Stromal cell of bone marrow (primary cell): ENCODE data around the gene KIF12.
"Not testable (repeated sequence)": the region's sequence is repeated elsewhere in the genome, so short reads cannot be mapped to it uniquely, and the experiment has no call there.

Experiments
- DNase-seq: peaks from one replicate; pipeline ENCODE4 v3.0.0-alpha.2; 2012; ENCODE audit warnings: low read depth

Gene KIF12

DNA sequence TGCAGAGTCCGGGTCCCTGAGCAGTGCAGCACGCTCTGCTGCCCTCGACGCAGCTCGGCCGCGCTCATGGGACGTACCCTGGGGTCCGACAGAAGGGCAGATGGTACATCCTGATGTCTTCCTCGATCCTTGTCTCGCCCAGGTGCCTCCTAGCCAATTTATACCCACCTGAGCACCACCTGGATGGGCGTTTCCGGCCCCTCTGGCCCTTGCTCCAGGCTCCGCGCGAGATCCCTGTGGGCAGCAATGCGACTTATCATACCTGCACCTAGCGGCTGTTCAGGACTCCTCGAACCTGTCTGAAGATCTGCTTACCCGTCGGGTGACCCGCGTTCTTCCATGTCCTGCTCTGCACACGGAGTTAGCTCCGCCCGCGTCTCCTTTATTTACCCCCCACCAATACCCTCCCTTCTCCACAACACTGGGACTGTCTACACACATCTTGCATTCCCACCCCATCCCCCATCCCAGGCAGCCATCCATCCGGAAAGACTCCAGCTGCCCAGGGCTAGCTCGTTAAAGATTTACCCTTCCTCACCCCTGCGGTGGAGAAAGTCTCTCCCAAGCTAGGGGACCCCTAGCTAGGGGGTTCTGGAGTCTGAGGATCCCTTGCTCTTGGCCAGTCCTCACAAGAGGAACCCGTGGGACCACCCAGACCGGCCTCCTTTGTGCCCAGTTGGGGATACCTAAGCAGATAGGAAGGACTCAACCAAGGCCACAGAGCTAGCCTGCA, at the start of gene KIF12:
KIF12 (minus strand) TSS at position 357 of the 733 bp plus-strand sequence; CDS start at position 341, 16 bp downstream.
- DNase-seq: no peak

DNA sequence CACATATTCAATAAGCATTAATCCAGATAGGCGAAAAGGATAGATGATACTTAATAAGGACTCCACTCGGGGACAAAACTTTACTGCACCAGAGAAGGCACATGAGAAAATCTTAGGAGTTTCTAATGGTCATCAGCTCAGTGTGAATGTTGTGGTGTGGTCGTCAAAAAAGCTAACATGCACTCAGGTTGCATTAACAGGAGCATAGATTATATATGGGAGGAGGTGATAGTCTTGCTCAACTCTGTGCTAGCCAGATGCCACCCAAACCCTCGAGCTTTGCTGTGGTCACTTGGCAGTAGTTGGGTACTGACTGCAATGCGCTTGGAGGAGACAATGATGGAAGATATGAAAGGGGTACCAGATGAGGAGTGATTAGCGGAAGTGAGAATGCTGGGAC, 47.6 kb upstream of the KIF12 start:
- DNase-seq: no peak

DNA sequence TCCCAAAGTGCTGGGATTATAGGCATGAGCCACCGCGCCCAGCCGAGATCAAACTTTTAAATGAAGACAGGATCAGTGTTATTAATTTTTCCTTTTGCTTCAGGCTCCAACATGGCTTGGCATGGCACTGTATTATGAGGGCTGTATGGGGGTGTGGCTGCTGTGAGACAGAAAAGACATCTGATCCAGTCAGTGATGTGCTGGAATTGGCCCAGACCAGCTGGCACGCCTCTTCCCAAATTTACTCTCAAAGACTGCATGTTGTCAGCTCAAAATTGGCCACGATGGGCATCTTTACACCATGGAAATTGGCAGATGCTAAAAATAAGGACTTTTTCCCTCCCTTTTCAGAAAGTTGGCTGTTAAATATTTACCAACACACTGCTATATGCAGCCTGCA, 44.1 kb upstream of the KIF12 start:
- no peak for DNase-seq

- no peak for DNase-seq
Measured at GRCh38 chr9:114141553-114142402, 42.7 kb upstream of the KIF12 start.

GRCh38 chr9:114140850-114141249, 41.8 kb upstream of the KIF12 start:
- no peak for DNase-seq

DNA sequence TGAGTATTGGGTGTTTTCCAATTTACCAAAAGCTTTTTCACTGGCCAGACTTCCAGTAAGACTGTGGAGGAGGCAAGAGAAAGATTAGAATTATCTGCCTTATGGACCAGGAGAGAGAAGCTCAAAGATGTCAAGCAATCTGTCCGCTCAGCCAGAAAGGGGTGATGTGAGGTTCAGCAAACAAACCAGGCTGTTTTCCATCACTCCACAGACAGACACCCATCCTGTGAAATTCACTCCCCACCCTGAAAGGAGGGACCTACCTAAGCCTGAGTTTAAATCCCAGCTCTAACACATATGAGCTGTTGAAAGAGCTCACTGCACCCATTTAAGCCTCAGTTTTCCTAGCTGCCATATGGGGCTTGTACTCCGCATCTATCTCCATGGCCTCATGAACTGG, 41.3 kb upstream of the KIF12 start:
- DNase-seq: no peak

- no peak for DNase-seq
Measured at GRCh38 chr9:114139071-114139470, 40.0 kb upstream of the KIF12 start.

GRCh38 chr9:114138552-114138971, 39.5 kb upstream of the KIF12 start:
- peak; percentile 37 for DNase-seq

DNA sequence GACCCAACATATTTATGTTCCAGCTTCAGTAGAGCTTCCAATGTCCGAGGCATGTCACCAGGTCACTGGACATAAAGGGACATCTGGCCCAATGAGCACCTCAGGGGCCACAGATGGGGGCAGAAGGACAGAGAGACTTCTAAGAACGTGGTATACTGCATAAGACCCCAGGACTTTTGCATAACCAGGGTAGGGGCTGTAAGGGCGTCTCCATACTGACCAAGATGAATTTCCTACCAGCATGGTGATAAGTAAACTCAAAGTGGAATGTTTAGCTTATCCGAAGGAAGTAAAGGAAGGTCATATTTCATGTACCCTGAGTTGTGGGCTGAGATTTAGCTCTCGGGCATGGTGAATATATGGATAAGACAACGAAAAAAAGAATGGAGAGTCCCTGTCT, 38.7 kb upstream of the KIF12 start:
- no peak for DNase-seq

DNA sequence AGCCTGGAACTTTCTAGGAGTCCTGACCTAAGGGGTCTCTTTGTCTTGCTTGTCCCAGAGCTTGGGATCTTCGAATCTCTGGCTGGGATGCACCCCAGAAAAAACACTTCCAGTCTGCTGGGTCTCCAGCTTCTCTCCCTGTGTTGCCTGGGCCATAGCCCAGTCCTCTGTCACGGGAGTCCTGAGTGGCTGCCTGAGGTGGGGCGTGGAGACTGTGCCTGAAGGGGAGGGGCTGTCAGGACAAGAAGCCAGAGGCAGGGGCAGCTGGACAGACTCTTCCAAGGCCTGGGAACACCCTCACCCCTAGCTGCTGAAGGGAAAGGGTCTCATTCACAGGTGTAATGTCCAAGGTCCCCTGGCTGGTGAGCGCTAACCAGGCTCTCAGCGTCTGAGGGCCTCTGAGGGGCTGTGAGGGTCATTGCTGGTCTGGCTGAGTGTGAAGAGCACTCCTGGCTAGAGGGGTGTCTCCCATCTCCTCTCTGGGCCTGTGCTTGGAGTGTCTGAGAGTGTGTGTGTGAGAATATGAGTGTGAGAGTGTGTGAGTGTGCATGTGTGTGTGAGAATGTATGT, 35.8 kb upstream of the KIF12 start:
- no peak for DNase-seq

DNA sequence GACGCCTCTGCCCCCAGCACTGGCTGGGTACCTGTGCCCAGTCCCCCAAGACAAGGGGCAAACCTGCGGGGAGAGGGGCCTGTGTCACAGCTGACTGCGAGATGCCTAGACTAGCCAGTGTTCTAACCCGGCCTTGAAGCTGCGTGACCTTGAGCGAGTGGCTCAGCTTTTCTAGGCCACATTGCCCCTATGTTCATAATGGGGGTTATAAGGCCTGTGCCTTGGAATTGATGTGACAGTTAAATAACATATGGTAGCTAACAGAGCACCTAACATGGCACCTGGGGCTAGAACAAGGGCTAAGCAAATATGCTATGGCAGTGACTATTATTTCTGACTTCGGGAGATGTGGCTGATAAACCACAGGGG, 33.4 kb upstream of the KIF12 start:
- no peak for DNase-seq

DNA sequence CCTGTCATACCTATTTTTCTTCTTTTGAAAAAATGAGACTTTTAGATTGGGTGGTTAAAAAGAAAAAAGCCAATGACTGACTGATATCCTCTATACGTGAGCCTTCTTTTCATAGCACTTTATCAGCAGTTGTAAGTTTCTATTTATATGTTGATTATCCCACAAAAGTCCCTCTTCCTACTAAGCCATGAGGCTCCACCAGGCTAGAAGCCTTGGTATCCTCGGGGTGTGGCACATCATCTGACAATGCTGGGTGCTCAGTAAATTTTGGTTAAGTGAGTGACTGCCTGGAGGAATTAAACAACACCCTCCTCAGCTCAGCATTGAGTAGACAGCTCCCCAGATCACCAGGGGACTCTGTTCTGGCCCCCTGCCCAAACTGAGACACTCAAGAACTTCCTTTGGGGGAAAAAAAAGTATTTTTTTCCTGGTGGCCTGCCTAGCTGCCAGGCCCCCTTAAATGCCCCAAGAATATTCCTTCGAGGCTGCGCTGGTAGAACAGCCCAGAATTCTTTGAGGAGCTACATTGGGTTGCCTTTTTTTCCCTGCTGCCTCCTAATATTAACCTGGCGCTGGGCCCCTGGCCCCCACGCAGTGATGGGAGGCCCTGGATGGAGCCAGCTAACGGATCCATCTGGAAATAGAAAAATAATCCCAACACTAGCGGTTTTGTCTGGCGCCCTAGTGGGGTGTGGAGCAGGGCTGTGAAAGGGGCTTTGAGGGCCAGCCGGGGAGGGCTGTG, 32.9 kb upstream of the KIF12 start:
- DNase-seq: no peak

GRCh38 chr9:114130624-114131277, 31.7 kb upstream of the KIF12 start:
- no peak for DNase-seq

DNA sequence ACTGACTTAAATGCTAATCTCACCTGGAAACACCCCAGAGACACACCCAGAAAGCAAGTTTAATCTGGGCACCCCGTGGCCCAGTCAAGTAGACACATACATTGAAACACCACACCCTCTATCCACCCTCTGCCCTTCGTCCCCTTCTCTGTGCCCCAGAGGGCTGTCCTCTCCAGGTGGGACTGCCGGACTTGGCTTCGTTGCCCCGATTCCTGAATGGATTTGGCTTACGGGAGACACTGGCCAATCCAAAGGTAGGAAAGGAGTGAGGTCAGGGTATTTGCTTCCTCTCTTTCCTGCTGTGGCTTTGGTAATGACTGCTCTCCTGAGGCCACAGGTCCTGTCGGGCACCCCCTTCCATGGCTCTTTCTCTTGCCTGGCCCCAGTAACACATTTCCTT, 31.0 kb upstream of the KIF12 start:
- DNase-seq: no peak

- not testable (repeated sequence) for DNase-seq
Measured at GRCh38 chr9:114128759-114129158, 29.7 kb upstream of the KIF12 start.

DNA sequence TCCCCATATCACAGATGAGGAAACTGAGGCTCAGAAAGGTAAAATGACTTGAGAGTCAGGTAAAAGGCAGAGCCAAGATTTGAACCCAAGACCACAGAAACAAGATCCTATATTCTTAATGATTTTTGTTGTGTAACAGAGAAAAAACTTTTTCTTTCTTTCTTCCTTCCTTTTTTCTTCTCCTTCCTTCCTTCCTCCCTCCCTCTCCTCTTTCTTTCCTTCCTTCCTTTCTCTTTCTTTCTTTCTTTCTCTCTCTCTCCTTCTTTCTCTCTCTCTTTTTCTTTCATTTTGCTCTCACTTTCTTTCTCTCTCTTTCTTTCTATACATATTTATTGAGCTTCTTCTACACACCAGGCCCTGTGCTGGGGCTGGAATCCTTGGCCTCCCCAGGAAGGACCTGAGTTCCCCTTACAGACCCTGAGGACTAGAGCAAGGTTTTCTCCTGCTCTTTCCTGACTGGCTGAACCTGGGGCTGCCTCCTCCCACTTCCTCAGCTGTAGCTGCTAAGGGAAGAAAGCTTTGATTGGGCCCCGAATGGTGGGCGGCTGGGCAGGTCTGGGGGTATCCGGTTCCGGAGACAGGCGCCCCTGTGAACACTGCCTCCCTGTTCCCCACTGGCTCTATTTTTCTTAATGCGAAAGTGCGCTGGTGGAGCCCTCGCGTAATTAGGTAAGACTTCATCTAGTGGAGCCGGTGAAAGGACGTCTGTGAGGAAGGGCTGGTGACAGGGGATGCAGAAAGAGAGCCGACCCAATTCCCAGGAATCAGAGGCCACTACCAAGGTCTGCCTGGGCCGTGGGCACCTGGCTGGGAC, 27.4 kb upstream of the KIF12 start:
- no peak for DNase-seq

DNA sequence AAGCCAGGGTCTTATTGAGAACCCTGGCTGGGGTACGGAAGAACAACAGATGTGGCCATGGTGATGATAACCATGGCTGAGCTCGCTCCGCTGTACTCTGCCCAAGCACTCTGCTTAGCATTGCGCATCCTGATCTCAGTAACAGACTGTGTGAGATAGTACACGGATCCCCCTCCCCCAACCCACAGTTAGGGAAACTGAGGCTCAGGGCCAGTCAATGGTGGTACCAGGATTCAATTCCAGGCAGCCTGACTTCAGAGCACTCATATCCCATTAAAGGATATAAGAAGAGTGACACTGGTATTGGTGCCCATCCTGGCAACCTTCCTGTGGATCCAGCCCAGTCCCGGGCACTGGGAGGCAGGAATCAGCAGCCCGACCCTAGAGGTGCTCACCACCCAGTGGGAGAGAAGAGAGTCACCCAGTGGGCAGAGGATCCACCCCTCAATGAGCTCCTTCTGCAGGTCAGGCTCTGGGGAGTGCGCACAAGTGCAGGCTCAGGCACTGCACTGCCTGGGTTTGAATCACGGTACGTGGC, 26.5 kb upstream of the KIF12 start:
- DNase-seq: no peak

GRCh38 chr9:114124666-114125475, 25.8 kb upstream of the KIF12 start:
- DNase-seq: no peak

- DNase-seq: no peak
Measured at GRCh38 chr9:114124138-114124537, 25.0 kb upstream of the KIF12 start.
